Measurements from ENCODE around the gene PRRT1B. TPM values are rescaled to one million over a fixed set of nuclear protein-coding genes. Genes with fewer than 3 reads are reported as not detected.
A peak's percentile ranks its signal among the peaks of the same experiment; 100 is the strongest.

PRRT1B gene
- 2.8 and 3.0 TPM in 2 replicates for polyA plus RNA-seq (2013)

DNA sequence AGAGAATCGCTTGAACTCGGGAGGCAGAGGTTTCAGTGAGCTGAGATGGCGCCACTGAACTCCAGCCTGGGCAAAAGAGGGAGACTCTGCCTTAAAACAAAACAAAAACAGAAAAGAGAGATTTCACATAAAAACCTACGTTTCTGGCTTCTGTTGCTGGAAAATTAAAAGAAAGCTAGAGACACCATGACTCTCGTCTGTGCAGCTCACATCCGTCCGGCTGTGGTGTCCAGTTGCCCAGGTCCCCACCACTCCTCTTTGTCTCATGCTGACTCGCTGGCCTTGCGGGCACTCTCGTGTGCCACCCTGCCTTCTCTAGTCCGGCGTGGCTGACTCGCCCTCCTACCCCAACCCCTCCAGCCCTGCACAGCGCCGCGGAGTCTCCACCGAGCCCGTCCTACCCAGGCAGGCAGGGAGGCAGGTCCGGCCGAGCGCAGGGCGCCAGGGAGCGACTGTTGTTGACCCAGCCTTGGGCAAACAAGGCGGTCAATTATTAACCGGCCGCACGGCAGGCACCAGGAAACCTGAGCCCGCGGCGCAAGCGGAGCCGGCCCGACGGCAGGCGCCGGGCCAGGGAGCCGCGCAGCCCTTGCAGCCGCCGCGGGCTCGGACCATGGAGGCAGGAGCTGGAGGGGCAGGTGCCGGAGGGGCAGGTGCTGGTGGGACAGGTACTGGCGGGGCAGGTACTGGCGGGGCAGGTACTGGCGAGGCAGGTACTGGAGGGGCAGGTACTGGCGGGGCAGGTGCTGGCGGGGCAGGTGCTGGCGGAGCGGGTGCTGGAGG is at the start of gene PRRT1B:
Gene PRRT1B (plus strand): TSS at position 521 of the 783 bp plus-strand sequence. CDS start 93 bp downstream, at position 614.
- Histone ChIP-seq H3K23ac (ENCODE audit: low read length) (no peak within 1 kb of the TSS), H2BK120ac (ENCODE audit: insufficient read depth, low read length, poor library complexity) (peak within 1 kb of the TSS; percentile 70), H2BK12ac (ENCODE audit: low read length) (no peak within 1 kb of the TSS), H2BK5ac (ENCODE audit: low read depth, low read length, poor library complexity) (peak within 1 kb of the TSS; percentile 21), H4K8ac (ENCODE audit: low read depth, low read length) (peak within 1 kb of the TSS; percentile 2), H3K4me3 (ENCODE audit: low read depth, low read length) (no peak within 1 kb of the TSS), H3K4me2 (ENCODE audit: low read length) (peak within 1 kb of the TSS; percentile 56), H3K79me2 (ENCODE audit: control insufficient read depth, insufficient read depth, low read length, poor library complexity) (no peaks in the 10 kb centered on the region), H3K27ac (ENCODE audit: low read depth, low read length) (peak within 1 kb of the TSS; percentile 16), H3K18ac (ENCODE audit: low read length) (no peak within 1 kb of the TSS), H3K4ac (ENCODE audit: low read depth, low read length) (no peak within 1 kb of the TSS), H2AFZ (ENCODE audit: insufficient read depth, low read length, poor library complexity) (peak within 1 kb of the TSS; percentile 17), H3K9ac (ENCODE audit: low read length) (no peak within 1 kb of the TSS), H3K14ac (ENCODE audit: low read length) (peak within 1 kb of the TSS; percentile 16), H3K9me3 (ENCODE audit: insufficient read depth, low read depth, low read length) (peaks cover 6% of the 10 kb centered on the region), H4K12ac (ENCODE audit: low read depth, low read length) (peak within 1 kb of the TSS; percentile 18), H3K79me1 (ENCODE audit: low read length) (peaks cover 2% of the 10 kb centered on the region), H3K27me3 (ENCODE audit: insufficient read depth, low read length) (peaks cover 2% of the 10 kb centered on the region), H2AK5ac (ENCODE audit: low read length) (no peak within 1 kb of the TSS), H4K91ac (ENCODE audit: low read depth, low read length) (peak within 1 kb of the TSS; percentile 50), H3K36me3 (ENCODE audit: control insufficient read depth in 1 of 2, insufficient read depth in 2 of 2, low read length in 2 of 2) (no peaks in the 10 kb centered on the region), H3K4me1 (ENCODE audit: control insufficient read depth in 1 of 2, insufficient read depth in 2 of 2, low read length in 2 of 2) (peaks cover 0 to 4% of the 10 kb centered on the region in 2 experiments)
- no CpG with 5 or more reads among the region's 50 CpGs for WGBS (ENCODE audit: extremely low coverage, insufficient coverage, insufficient read length)
- peak; percentile 64 to 71 for DNase-seq

DNA sequence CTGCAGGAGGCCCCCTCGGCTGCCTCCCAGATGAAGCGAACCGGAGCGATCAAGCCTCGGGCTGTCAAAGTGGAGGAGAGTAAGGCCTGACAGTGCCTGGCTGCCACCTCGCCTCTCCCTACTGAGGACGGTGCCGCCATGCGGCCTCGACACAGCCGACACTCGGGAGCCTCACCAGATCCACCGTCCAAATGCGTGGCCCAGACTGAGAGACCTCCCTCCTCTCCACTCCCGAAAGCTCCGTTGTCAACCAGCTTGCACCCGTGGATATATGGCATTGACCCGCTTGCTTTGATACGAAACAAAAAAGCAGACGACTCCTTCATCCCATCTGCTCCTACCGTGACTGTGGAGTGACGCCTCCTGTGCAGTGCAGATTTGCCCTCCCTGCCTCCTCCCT is 49.5 kb upstream of the PRRT1B start:
- Histone ChIP-seq H4K8ac (ENCODE audit: low read depth, low read length) (no peak overlapping the region), H3K79me2 (ENCODE audit: control insufficient read depth, insufficient read depth, low read length, poor library complexity) (no peaks in the 10 kb centered on the region), H2BK12ac (ENCODE audit: low read length) (no peak overlapping the region), H4K12ac (ENCODE audit: low read depth, low read length) (no peak overlapping the region), H3K4me2 (ENCODE audit: low read length) (no peak overlapping the region), H3K4ac (ENCODE audit: low read depth, low read length) (no peak overlapping the region), H3K14ac (ENCODE audit: low read length) (no peak overlapping the region), H3K9ac (ENCODE audit: low read length) (no peak overlapping the region), H3K4me3 (ENCODE audit: low read depth, low read length) (no peak overlapping the region), H4K91ac (ENCODE audit: low read depth, low read length) (no peak overlapping the region), H3K4me1 (ENCODE audit: control insufficient read depth in 1 of 2, insufficient read depth in 2 of 2, low read length in 2 of 2) (no peaks in the 10 kb centered on the region), H3K79me1 (ENCODE audit: low read length) (no peaks in the 10 kb centered on the region), H3K18ac (ENCODE audit: low read length) (no peak overlapping the region), H2AFZ (ENCODE audit: insufficient read depth, low read length, poor library complexity) (no peak overlapping the region), H3K36me3 (ENCODE audit: control insufficient read depth in 1 of 2, insufficient read depth in 2 of 2, low read length in 2 of 2) (peaks cover 86 to 93% of the 10 kb centered on the region in 2 experiments), H3K27ac (ENCODE audit: low read depth, low read length) (no peak overlapping the region), H3K23ac (ENCODE audit: low read length) (no peak overlapping the region), H3K27me3 (ENCODE audit: insufficient read depth, low read length) (no peaks in the 10 kb centered on the region), H2AK5ac (ENCODE audit: low read length) (no peak overlapping the region), H2BK5ac (ENCODE audit: low read depth, low read length, poor library complexity) (no peak overlapping the region), H3K9me3 (ENCODE audit: insufficient read depth, low read depth, low read length) (no peaks in the 10 kb centered on the region), H2BK120ac (ENCODE audit: insufficient read depth, low read length, poor library complexity) (no peak overlapping the region)
- DNase-seq = no peak
- no CpG with 5 or more reads among the region's 22 CpGs for WGBS (ENCODE audit: extremely low coverage, insufficient coverage, insufficient read length)

DNA sequence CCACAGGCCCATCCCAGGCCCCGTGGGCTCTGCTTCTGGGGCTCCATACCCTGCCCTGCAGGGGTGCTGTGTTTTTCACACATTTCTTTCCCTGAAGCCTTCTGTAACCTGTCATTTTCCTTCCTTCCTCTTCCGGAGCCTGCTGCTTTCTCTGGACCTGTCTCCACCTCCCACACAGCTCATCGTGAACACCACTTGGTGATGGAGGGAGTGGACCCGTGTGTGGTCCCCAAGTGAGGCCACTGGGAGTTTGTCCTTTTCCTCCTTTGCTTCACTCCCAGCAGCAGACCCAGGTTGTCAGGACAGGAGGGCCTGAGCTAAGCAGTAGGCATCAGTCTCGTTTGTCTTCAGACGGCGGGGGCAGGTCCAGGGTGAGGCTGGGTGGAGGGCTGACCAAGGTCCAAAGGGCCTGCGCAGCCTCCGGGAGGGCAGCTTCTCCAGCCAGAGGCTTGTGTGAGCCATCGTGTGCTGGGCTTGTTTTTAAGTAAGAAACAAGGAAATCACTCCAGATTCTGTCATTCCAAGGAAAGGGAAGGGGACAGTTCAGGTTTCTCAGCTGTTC is 48.4 kb upstream of the PRRT1B start:
- no peak overlapping the region for H3K18ac ChIP-seq (ENCODE audit: low read length)
- H3K9me3 ChIP-seq (ENCODE audit: insufficient read depth, low read depth, low read length) = no peaks in the 10 kb centered on the region
- no peak overlapping the region for H4K91ac ChIP-seq (ENCODE audit: low read depth, low read length)
- H3K4me2 ChIP-seq (ENCODE audit: low read length) = no peak overlapping the region
- H3K4me1 ChIP-seq (ENCODE audit: control insufficient read depth in 1 of 2, insufficient read depth in 2 of 2, low read length in 2 of 2) = no peaks in the 10 kb centered on the region
- no peak overlapping the region for H4K8ac ChIP-seq (ENCODE audit: low read depth, low read length)
- WGBS (ENCODE audit: extremely low coverage, insufficient coverage, insufficient read length) = no CpG with 5 or more reads among the region's 10 CpGs
- H2AK5ac ChIP-seq (ENCODE audit: low read length) = no peak overlapping the region
- H3K23ac ChIP-seq (ENCODE audit: low read length) = no peak overlapping the region
- H3K4ac ChIP-seq (ENCODE audit: low read depth, low read length) = no peak overlapping the region
- H3K79me1 ChIP-seq (ENCODE audit: low read length) = no peaks in the 10 kb centered on the region
- DNase-seq = no peak
- no peak overlapping the region for H4K12ac ChIP-seq (ENCODE audit: low read depth, low read length)
- H3K9ac ChIP-seq (ENCODE audit: low read length) = no peak overlapping the region
- H3K14ac ChIP-seq (ENCODE audit: low read length) = no peak overlapping the region
- no peak overlapping the region for H2AFZ ChIP-seq (ENCODE audit: insufficient read depth, low read length, poor library complexity)
- no peaks in the 10 kb centered on the region for H3K79me2 ChIP-seq (ENCODE audit: control insufficient read depth, insufficient read depth, low read length, poor library complexity)
- no peak overlapping the region for H3K4me3 ChIP-seq (ENCODE audit: low read depth, low read length)
- no peak overlapping the region for H2BK120ac ChIP-seq (ENCODE audit: insufficient read depth, low read length, poor library complexity)
- no peaks in the 10 kb centered on the region for H3K27me3 ChIP-seq (ENCODE audit: insufficient read depth, low read length)
- H2BK12ac ChIP-seq (ENCODE audit: low read length) = no peak overlapping the region
- peaks cover 77 to 81% of the 10 kb centered on the region in 2 experiments for H3K36me3 ChIP-seq (ENCODE audit: control insufficient read depth in 1 of 2, insufficient read depth in 2 of 2, low read length in 2 of 2)
- no peak overlapping the region for H3K27ac ChIP-seq (ENCODE audit: low read depth, low read length)
- H2BK5ac ChIP-seq (ENCODE audit: low read depth, low read length, poor library complexity) = no peak overlapping the region

DNA sequence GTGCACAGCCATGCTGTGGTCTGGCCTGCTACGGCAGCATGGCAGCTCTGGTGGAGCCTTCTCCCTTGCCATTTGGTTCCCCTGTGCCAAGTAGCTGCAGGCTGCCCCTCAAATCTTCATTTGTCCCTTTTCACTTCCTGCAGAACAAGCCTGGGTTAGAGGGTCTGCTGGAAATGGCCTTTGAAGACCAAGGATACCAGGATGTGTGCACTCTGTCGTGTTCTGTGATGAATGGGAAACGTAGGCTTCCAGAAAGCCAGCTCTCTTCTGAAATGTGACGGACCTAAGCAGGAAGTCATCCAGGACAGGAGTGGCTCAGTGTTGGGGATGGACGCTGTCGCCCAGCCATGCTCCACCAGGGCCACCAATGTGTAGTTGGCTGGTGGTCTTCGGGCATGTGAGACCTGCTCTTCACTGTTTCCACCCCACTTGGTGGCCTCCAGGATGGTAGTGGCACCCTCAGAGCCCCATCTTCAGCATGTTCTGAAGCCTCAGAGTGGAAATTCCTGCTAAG is 46.0 kb upstream of the PRRT1B start:
- Histone ChIP-seq H3K23ac (ENCODE audit: low read length) (no peak overlapping the region), H4K91ac (ENCODE audit: low read depth, low read length) (no peak overlapping the region), H2BK120ac (ENCODE audit: insufficient read depth, low read length, poor library complexity) (no peak overlapping the region), H3K14ac (ENCODE audit: low read length) (no peak overlapping the region), H3K79me2 (ENCODE audit: control insufficient read depth, insufficient read depth, low read length, poor library complexity) (peaks cover 11% of the 10 kb centered on the region), H3K4me2 (ENCODE audit: low read length) (no peak overlapping the region), H2BK5ac (ENCODE audit: low read depth, low read length, poor library complexity) (no peak overlapping the region), H3K4me3 (ENCODE audit: low read depth, low read length) (no peak overlapping the region), H2BK12ac (ENCODE audit: low read length) (no peak overlapping the region), H3K36me3 (ENCODE audit: control insufficient read depth in 1 of 2, insufficient read depth in 2 of 2, low read length in 2 of 2) (peaks cover 56 to 57% of the 10 kb centered on the region in 2 experiments), H4K12ac (ENCODE audit: low read depth, low read length) (peak overlapping the region; percentile 23), H3K79me1 (ENCODE audit: low read length) (peaks cover 8% of the 10 kb centered on the region), H3K9ac (ENCODE audit: low read length) (no peak overlapping the region), H3K18ac (ENCODE audit: low read length) (no peak overlapping the region), H3K9me3 (ENCODE audit: insufficient read depth, low read depth, low read length) (no peaks in the 10 kb centered on the region), H2AFZ (ENCODE audit: insufficient read depth, low read length, poor library complexity) (no peak overlapping the region), H3K4me1 (ENCODE audit: control insufficient read depth in 1 of 2, insufficient read depth in 2 of 2, low read length in 2 of 2) (peaks cover 9 to 10% of the 10 kb centered on the region in 2 experiments), H3K27ac (ENCODE audit: low read depth, low read length) (no peak overlapping the region), H3K4ac (ENCODE audit: low read depth, low read length) (no peak overlapping the region), H2AK5ac (ENCODE audit: low read length) (no peak overlapping the region), H4K8ac (ENCODE audit: low read depth, low read length) (no peak overlapping the region), H3K27me3 (ENCODE audit: insufficient read depth, low read length) (no peaks in the 10 kb centered on the region)
- no peak for DNase-seq
- no CpG with 5 or more reads among the region's 7 CpGs for WGBS (ENCODE audit: extremely low coverage, insufficient coverage, insufficient read length)

All from trophoblast cell (in vitro differentiated cells and primary cell).